WERI-Rb-1 (cell line): Measurements from ENCODE around the gene ELK1.
"Not testable (repeated sequence)": the region's sequence is repeated elsewhere in the genome, so short reads cannot be mapped to it uniquely, and the experiment has no call there.

ENCODE experiments used
- DNase-seq: peaks from one replicate; pipeline ENCODE4 v3.0.0-alpha.2; 2020
- H3K27ac ChIP-seq: fragments of 250-450 bp; sonication (Bioruptor Pico); 2 replicates; pipeline ENCODE4 v1.5.1; 2020; ENCODE audit warnings: mild to moderate bottlenecking, moderate library complexity
- H3K27me3 ChIP-seq: fragments of 250-450 bp; sonication (Bioruptor Pico); 2 replicates; pipeline ENCODE4 v1.5.1; 2021; ENCODE audit warnings: mild to moderate bottlenecking, low read depth, moderate library complexity; ENCODE audit not compliant: insufficient read depth, severe bottlenecking
- H3K36me3 ChIP-seq: fragments of 250-450 bp; sonication (Bioruptor Pico); 2 replicates; pipeline ENCODE4 v1.5.1; 2020; ENCODE audit warnings: mild to moderate bottlenecking, moderate library complexity
- H3K4me3 ChIP-seq: 2 replicates; pipeline ENCODE4 v1.5.1; 2011; ENCODE audit warnings: low read depth, mild to moderate bottlenecking, control low read depth, low read length
- H3K9me3 ChIP-seq: fragments of 250-450 bp; sonication (Bioruptor Pico); 2 replicates; pipeline ENCODE4 v1.5.1; 2021; ENCODE audit warnings: mild to moderate bottlenecking, moderate library complexity; ENCODE audit not compliant: severe bottlenecking
- CTCF ChIP-seq: IDR thresholded peaks from 2 replicates; pipeline ENCODE4 v1.5.1; 2011; ENCODE audit warnings: low read depth, mild to moderate bottlenecking, control low read depth, inconsistent platforms, low read length

ELK1 gene

GRCh38 chrX:47683184-47683828 lies 32.9 kb upstream of the ELK1 start:
- no peaks in the 10 kb centered on the region for H3K27me3 ChIP-seq
- peak; percentile 19; the same call in 1 of the 2 replicates for TF ChIP-seq CTCF
- H3K9me3 ChIP-seq = no peaks in the 10 kb centered on the region
- no peak for DNase-seq
- H3K36me3 ChIP-seq = no peaks in the 10 kb centered on the region
- no peak overlapping the region for H3K27ac ChIP-seq
- no peak overlapping the region for H3K4me3 ChIP-seq

GRCh38 chrX:47675959-47676859 lies 25.8 kb upstream of the ELK1 start:
- not testable (repeated sequence) for DNase-seq, H3K9me3 ChIP-seq, H3K27me3 ChIP-seq, H3K36me3 ChIP-seq, H3K27ac ChIP-seq, H3K4me3 ChIP-seq

- peaks cover 6% of the 10 kb centered on the region for H3K9me3 ChIP-seq
- no peak for DNase-seq
- H3K27me3 ChIP-seq = no peaks in the 10 kb centered on the region
- H3K27ac ChIP-seq = no peak overlapping the region
- no peaks in the 10 kb centered on the region for H3K36me3 ChIP-seq
- H3K4me3 ChIP-seq = no peak overlapping the region
- no peak for TF ChIP-seq CTCF
These were observed 24.4 kb upstream of the ELK1 start for GRCh38 chrX:47674776-47675175.

GRCh38 chrX:47665797-47666196 lies 15.4 kb upstream of the ELK1 start:
- H3K36me3 ChIP-seq, H3K27me3 ChIP-seq, DNase-seq, H3K9me3 ChIP-seq, H3K27ac ChIP-seq, H3K4me3 ChIP-seq: not testable (repeated sequence)

- DNase-seq = no peak
- Histone ChIP-seq H3K9me3 (no peaks in the 10 kb centered on the region), H3K27me3 (peaks cover 5% of the 10 kb centered on the region), H3K27ac (no peak overlapping the region), H3K36me3 (no peaks in the 10 kb centered on the region), H3K4me3 (no peak overlapping the region)
- no peak for TF ChIP-seq CTCF
These were observed 14.4 kb upstream of the ELK1 start for GRCh38 chrX:47664737-47665136.

GRCh38 chrX:47662144-47662657 lies 11.8 kb upstream of the ELK1 start:
- DNase-seq = no peak
- Histone ChIP-seq H3K27ac (no peak overlapping the region), H3K9me3 (no peaks in the 10 kb centered on the region), H3K27me3 (peaks cover 5% of the 10 kb centered on the region), H3K4me3 (no peak overlapping the region), H3K36me3 (peaks cover 6% of the 10 kb centered on the region; the same call in 1 of the 2 replicates)
- TF ChIP-seq CTCF = no peak
